GM19193 (cell line): ENCODE results near the gene FGFR3.

Source experiments
- POLR2A ChIP-seq: IDR thresholded peaks from 4 replicates; pipeline ENCODE4 v1.6.1; 2011; ENCODE audit not compliant: insufficient read depth, insufficient read length; ENCODE audit errors: extremely low read depth

Gene FGFR3

DNA sequence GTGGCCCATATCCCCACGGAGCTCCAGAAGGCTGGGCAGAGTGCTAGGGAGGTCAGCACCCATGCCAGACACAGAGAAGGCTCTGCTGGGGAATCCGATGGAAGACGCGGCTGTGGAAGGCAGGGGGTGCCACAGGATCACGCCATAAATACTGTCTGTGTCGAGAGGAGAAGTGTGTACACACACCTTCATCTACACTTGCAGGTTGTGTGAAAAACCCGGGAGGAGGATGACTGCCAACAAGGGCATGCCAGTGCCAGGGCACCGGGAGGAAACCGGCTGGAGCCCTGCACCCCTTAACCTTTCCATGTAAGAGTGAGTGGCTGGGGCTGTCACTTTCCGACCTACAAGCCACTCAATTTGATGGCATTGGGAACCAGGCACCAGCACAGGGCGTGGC, 31.7 kb downstream of the FGFR3 start:
- TF ChIP-seq POLR2A = no peak

DNA sequence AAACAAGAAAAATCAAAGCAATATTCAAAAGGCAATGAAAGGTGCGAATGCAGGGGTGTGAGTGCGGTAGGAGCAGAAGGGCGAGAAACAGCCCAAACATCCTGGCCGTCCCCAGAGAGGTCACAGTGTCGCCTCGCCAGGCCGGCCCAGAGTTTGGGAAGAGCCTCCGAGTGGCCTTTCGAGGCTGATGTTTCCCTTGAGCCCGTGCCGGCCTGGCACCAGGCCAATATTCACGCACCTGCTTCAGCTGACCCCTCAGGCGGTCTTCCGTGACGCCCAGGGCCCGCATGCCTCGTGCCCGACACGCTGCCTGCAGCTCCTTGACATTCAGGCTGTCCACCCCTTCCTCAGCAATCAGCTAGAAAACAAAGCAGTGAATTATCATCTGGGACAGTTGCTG, 32.2 kb downstream of the FGFR3 start:
- TF ChIP-seq POLR2A = no peak

DNA sequence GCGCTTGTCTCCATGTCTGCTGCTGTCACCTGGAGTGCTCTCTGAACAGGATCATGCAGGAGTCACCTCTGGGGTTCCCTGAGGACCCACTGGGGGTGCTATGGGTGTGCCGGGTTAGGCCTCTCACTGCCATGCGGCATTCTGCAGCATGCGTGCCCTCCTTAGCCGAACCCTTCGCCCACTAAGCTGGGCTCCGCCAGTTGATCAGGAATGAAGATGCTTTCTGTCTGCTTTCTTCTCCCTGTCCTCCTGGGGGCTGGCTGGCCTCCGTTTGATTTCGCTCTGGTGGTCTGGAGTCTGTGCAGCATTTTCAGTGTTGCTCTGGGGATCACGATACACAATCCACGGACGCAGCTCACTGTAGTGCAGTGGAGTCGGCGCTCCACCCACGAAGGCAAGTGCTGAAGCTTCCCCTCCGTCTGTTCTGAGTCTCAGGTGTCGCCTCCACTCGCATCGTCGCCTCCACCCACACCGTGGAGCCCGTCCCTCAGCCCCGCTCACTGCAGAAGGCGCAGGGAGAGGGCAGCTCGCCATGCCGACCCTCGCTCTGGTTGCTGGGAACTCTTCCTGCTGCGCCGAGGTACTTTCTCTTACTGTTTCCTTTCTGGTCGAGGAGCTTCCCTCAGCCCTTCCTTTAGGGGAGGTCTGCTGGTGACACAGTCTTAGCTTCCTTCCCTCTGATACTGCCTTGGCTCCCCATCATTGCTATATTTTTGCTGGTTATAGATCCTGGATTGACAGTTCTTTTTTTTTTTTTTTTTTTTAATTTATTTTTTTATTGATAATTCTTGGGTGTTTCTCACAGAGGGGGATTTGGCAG, 33.6 kb downstream of the FGFR3 start:
- no peak for TF ChIP-seq POLR2A

DNA sequence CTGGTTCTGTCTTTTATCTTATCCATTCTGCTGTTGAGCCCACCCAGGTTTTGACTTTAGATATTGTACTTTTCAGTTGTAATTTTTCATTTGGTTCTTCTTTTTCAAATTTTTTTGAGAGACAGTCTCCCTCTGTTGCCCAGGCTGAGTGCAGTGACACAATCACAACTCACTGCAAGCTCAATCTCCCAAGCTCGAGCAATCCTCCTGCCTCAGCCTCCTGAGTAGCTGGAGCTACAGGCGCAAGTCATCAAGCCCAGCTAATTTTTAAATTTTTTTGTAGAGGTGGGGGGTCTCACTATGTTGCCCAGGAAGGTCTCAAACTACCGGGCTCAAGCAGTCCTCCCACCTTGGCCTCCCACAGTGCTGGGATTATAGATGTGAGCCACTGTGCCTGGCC, 37.1 kb downstream of the FGFR3 start:
- no peak for TF ChIP-seq POLR2A

DNA sequence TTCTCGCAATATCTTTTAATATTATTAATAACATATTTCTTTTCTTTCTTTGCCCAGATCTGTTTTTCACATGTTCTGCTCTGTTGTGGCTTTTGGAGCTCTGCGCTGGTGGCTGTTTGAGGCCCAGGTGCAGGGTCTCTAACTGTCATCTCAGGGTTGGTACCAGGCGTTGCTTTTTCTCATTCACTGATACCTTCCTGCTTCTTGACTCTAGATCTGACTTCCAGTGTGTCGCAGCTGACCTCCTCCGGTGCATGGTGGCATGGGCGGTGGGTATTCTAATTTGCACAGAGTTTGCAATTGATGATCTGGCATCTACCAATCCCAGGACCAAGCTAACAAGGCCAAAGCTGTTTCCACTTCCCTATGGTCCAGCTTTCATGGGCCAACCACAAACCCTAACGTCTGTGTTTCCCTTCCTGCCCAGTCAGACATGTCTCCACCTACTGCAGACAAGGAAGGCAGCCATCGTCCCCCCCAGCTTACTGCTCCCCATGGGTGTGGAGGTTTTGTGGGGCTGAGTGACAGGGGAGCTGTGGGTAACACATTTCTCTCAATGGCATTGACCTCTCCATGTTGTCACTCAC, 37.6 kb downstream of the FGFR3 start:
- no peak for TF ChIP-seq POLR2A

DNA sequence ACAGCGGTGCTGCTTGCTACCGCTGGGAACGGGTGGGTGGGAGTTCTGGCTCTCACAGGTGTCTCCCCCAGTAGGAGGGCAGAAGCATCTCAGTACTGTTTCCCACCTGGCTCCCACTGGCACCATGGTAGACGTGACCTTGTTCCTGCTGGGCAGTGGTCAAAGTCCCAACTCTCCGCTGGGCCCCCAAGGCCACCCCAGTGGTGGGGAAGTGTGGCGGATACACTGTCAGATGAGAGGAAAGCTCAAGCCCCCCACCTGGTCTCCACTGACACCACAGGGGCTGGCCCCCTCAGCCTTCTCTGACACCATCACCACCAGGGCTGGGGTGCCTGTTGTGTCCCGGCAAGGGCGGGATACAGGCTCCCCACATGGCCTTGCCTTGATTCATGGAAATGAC, 38.2 kb downstream of the FGFR3 start:
- TF ChIP-seq POLR2A = no peak

DNA sequence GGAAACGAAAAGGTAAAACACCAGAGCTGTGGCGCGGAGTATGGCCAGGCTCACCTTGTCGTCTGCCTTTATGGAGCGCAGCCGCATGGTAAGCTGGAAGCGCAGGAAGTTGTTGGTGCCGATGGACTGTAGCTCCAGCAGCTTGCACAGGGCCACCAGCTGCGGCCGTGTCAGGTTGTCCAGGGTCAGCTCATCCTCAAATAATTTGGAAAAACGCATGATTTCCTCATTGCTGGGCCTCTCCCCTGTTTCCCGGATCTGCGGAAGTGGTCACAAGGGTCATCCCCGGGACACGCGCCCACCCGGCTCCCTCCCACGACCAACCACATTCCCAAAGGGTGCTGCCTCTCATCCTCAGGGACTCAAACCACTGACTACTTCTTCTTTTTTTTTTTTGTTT, 39.6 kb downstream of the FGFR3 start:
- no peak for TF ChIP-seq POLR2A

DNA sequence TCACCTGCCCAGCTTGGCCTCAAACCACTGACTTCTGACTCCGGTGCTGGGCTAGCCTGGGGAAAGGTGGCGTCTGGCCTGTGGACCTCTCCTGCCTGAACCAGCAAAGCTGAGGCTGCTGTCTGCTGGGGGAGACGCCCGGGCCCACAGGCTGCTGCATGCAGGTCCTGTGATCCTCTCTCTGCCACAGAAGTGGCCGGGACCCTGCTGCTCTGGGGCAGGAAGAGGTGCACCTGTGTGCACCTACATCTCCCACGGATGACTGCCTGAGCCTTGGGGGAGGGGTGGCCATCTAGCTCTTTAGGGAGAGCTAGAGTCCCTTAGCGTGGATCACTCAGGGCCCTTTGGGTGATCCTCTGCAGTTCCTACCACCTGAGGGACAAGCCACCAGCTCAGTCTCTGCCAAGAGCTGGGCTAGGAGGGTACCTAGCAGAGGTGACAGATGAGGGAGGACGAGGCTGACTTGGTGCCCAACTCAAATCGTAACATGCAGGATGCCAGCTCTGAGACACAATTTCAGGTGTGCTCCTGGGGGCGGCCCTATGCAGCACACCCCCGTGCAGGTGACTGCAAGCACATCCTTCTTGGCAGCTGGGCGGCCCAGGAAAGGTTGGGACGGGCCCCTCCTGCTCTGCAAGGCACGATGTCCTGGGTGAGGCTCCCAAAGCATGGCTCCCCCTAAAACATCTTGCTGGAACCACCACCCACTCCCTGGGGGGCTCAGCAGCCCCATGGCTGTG, 40.4 kb downstream of the FGFR3 start:
- TF ChIP-seq POLR2A = no peak

DNA sequence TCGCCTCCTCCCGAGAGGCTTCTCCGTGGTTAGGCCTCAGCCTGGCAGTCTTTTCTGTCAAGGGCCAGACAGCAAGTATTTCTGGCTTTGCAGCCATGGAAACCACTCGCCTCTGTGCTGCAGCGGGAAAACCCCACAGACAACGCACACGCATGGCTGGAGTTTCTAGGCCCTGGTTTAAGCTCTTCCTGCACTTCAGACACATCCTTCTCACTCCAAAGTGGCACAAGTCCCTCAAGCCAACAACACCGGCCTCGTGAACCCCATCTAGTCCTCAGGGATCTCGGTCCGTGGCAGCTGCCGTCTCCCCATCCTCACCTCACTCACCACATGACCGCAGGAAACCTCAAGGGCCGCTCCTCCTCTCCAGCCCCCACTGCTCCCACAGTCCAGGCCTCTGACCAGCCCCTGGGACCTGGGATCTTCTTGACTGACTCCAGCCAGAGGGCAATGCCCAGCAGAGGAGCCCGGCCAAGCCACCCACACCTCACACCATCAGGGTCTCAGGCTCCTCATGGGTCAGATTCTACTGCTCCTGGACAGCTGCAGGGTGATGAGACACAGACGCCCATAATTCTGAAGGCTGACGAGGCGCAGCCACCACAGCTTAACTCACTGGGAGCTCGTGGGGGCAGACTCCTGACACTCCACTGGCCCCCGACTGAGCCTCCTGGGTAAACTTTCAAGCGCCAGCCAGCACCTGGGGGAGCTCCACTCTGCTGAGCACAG, 41.1 kb downstream of the FGFR3 start:
- TF ChIP-seq POLR2A = no peak

DNA sequence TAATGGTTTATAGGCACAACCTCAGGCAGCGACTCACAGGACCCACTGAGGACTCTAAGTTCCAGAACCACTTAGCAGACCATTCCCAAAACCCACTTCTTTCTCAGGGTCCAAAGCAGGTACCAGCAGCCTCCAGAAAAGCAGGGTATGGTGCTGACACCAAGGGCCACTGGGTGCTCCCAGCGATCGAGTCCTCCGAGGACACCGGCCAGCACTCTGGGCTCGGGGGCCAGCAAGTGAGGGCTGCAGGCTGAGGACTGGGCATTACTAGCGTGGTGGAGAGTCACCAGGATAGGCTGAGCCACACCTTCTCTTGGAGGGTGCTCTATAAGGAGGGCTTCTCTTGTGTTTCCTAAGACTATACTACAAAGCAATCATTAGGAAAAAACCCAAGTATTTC, 43.6 kb downstream of the FGFR3 start:
- TF ChIP-seq POLR2A = no peak

DNA sequence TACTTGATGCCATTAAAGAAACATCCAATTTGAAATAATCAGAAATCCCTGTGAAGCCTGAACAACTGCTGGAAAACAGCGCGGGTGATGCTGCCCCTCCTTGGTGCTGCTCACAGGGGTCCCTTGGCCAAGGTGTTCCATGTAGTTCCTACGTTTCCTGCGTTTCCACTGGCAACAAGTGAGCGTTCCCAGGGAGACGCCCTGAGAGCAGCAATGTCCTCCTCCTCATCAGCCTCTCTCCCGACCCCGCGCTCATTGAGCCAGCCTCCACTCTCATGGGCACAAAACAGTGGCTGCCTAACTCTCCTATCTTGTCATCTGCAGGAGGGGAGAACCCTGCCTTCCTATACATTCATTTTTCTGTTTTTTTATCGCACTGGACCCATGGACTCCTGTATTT, 44.0 kb downstream of the FGFR3 start:
- TF ChIP-seq POLR2A = no peak

DNA sequence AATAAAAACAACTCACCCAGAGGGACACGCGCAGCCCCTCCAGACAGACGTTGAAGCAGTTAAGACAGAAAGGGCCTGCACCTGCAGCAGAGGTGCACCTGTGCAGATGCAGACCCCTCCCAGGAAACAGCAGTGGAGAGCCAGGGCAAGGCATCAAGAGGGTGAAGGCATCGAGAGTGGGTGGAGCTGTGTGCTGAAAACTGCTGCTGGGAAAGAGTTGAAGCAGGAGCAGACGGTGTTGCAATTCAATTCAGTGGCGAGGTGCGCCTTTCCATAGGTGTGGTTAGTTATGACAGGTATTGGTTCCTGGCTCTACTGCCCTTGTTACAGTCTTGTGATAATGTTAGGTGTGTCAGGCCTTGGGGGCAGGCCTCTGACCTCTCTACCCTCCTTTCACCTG, 46.2 kb downstream of the FGFR3 start:
- TF ChIP-seq POLR2A = no peak

DNA sequence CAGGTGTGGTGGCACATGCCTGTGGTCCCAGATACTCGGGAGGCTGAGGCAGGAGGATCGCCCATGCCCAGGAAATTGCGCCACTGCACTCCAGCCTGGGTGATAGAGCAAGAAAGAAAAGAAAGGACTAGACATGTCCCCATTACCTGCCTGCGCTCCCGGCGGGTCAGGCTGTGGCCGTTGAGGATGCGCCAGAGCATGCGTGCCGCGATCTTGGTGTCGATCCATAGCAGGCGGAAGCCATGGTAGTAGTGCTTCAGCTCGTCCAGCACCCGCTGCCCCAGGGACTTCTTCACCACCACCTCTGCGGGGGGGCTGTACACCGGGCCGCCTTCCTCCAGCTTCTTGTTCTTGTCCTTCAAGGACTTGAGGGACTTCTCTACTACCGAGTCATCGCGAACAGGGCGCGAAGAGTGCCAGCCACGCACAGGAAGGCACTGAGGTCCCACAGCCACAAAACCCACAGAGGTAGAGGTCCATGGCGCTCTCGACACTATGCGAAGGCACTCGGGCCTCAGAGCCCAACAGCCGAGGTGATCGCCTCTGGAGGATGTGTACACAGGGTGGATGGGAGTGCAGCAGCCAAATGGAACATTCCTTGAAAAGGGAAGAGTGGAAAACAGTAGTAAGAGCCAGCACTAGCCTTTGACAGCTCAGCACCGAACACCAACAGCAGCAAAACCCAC, 48.3 kb downstream of the FGFR3 start:
- TF ChIP-seq POLR2A = no peak

DNA sequence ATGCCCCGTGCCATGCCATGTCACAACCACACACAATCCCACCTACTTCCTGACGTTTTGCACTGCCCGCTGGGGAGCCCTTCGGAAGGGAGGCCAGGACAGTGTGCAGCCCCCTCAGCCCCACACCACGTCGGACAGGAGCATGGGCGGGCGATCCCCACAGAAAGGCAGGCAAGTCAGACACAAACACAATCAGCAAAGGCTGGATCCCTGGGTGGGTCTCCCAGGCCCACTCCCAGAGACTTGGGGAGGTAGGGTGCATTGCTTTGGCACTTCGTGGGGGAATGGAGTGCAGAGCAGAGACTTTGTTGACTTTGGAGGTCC, 48.8 kb downstream of the FGFR3 start:
- TF ChIP-seq POLR2A = no peak

DNA sequence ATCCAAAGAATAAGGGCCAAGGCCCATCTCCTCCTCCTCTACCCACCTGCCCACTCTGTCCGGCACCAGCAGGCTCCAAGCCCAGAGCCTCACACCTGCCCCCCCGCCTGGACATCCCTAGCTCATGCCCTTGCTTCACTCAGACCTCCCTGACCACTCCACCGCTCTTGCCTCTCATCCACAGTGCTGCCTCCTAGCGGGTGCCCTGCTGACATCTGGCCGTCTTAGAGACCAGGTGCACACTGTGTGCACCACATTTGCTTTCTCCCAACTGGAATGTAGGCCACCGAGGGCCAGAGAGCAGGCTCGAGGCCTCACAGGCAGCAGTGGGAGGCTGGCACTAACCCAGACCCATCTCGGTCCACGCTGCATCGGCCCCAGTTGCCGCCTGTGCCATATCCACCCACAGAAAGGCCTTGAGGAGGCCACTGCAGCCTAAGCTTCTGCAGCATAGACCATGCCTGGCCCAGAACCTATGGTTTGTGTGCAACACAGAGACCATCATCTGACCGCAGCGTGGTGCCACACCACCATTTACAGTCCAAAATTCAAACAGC, 49.3 kb downstream of the FGFR3 start:
- no peak for TF ChIP-seq POLR2A

DNA sequence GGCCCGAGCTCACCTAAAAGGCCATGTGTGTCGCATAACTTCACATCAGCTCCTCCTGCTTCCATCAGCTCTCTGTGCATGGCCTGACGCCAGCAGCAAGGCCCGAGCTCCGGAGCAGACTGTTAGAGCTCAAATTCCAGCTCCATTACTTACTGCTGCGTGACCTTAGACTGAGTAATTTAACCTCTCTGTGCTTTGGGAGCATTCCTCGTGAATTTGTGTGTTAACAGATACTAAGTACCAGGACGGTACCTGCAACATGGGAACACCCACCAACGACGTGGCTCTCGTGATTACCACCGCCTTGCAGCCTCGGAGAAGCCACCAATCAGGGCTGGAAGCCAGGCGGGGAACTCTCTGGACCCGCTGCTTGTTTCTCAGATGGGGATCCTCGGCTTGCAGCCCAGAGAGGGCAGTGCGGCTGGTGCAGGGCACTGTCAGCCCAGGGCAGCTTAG, 49.9 kb downstream of the FGFR3 start:
- TF ChIP-seq POLR2A = no peak
